ENCODE data around the gene PIP5K1C. TPM values are rescaled to one million over a fixed set of nuclear protein-coding genes. Genes with fewer than 3 reads are reported as not detected.

The PIP5K1C gene
- total RNA-seq, 1 experiment from 2014 or later = 26.9 TPM

- no peak for DNase-seq (ENCODE audit: low read depth, low spot score)
- ChIA-PET POLR2A (no interaction called here), RAD21 (ENCODE audit: low non-redundant PET in 1 of 2, low total read pairs in 2 of 2, uncharacterized antibody in 2 of 2, unreplicated experiment in 2 of 2) (no interaction called here), CTCF (no interaction called here)
- Histone ChIP-seq H3K4me2 (ENCODE audit: low read length) (no peak overlapping the region), H3K36me3 (ENCODE audit: control insufficient read depth in 1 of 2, insufficient read depth in 2 of 2, low read length in 2 of 2) (no peaks in the 10 kb centered on the region), H2AFZ (ENCODE audit: low read depth, low read length, poor library complexity, severe bottlenecking) (no peak overlapping the region), H3K4me1 (ENCODE audit: control insufficient read depth in 1 of 2, insufficient read depth in 2 of 2, low read length in 2 of 2) (peaks cover 0 to 7% of the 10 kb centered on the region in 2 experiments; a peak in 2 of 4 replicates), H3K9me2 (ENCODE audit: insufficient read depth) (no peaks in the 10 kb centered on the region), H3K79me2 (ENCODE audit: insufficient read depth, low read length) (peaks cover 2% of the 10 kb centered on the region; the same call in 1 of the 2 replicates), H3K27ac (ENCODE audit: low read depth, low read length) (no peak overlapping the region), H3K9ac (ENCODE audit: low read length) (no peak overlapping the region), H3K9me3 (ENCODE audit: control insufficient read depth in 1 of 2, insufficient read depth in 1 of 2, low read depth in 1 of 2, low read length in 2 of 2) (no peaks in the 10 kb centered on the region), H3K27me3 (ENCODE audit: insufficient read depth, low read length) (no peaks in the 10 kb centered on the region), H4K20me1 (ENCODE audit: insufficient read depth) (no peaks in the 10 kb centered on the region), H3K4me3 (replicated peaks in 1 of 2; ENCODE audit: low read depth in 1 of 2, low read length in 2 of 2) (no peak overlapping the region)
- BruUV-seq (replicated peaks) = no TSS peak
- TF ChIP-seq REST (IDR thresholded peaks at IDR 0.05; ENCODE audit: low read depth) = no peak
- TF ChIP-seq CEBPB (IDR thresholded peaks at IDR 0.05; ENCODE audit: low read depth) = no peak
- no peak for TF ChIP-seq SP1 (IDR thresholded peaks at IDR 0.05; ENCODE audit: low read depth)
- TF ChIP-seq ELF1 (IDR thresholded peaks at IDR 0.05; ENCODE audit: borderline replicate concordance, low read depth) = no peak
- TF ChIP-seq FOSL1 (IDR thresholded peaks at IDR 0.05; ENCODE audit: low read depth) = no peak
- TF ChIP-seq EGR1 (IDR thresholded peaks at IDR 0.05; ENCODE audit: low read depth) = no peak
- no peak for TF ChIP-seq EZH2 (IDR thresholded peaks at IDR 0.05)
- intact Hi-C loops (cut with micrococcal nuclease) = no loop called here
- no peak for ATAC-seq
Measured at GRCh38 chr19:3679581-3679980, 20.7 kb downstream of the PIP5K1C start.

- no TSS peak for BruUV-seq (replicated peaks)
- ChIA-PET POLR2A (no interaction called here), RAD21 (ENCODE audit: low non-redundant PET in 1 of 2, low total read pairs in 2 of 2, uncharacterized antibody in 2 of 2, unreplicated experiment in 2 of 2) (no interaction called here), CTCF (no interaction called here)
- TF ChIP-seq CBX3 (IDR thresholded peaks at IDR 0.05; ENCODE audit: low read depth) (no peak), POLR2AphosphoS5 (IDR thresholded peaks at IDR 0.05; ENCODE audit: low read depth, low read length) (no peak), CTCF (IDR thresholded peaks at IDR 0.05 in 2 of 3, conservative IDR thresholded peaks at IDR 0.05 in 1 of 3; ENCODE audit: borderline replicate concordance in 1 of 3, insufficient read depth in 1 of 3, low read depth in 2 of 3, low read length in 2 of 3) (no peak), FOSL1 (IDR thresholded peaks at IDR 0.05; ENCODE audit: low read depth) (no peak), ELF1 (IDR thresholded peaks at IDR 0.05; ENCODE audit: borderline replicate concordance, low read depth) (no peak), EZH2phosphoT487 (IDR thresholded peaks at IDR 0.05; ENCODE audit: borderline replicate concordance) (no peak), SIN3A (IDR thresholded peaks at IDR 0.05; ENCODE audit: low read depth) (no peak), SP1 (IDR thresholded peaks at IDR 0.05; ENCODE audit: low read depth) (no peak), ATF3 (IDR thresholded peaks at IDR 0.05) (no peak), TCF7L2 (IDR thresholded peaks at IDR 0.05; ENCODE audit: borderline replicate concordance, extremely low read depth, insufficient read depth, insufficient read length) (no peak)
- no peaks in the 10 kb centered on the region for H4K20me1 ChIP-seq (ENCODE audit: insufficient read depth)
- no peak overlapping the region for H3K4me3 ChIP-seq (replicated peaks in 1 of 2; ENCODE audit: low read depth in 1 of 2, low read length in 2 of 2)
- H3K79me2 ChIP-seq (ENCODE audit: insufficient read depth, low read length) = no peaks in the 10 kb centered on the region; the same call in 1 of the 2 replicates
- no peaks in the 10 kb centered on the region for H3K27me3 ChIP-seq (ENCODE audit: insufficient read depth, low read length)
- H3K27ac ChIP-seq (ENCODE audit: low read depth, low read length) = no peak overlapping the region
- H3K9ac ChIP-seq (ENCODE audit: low read length) = no peak overlapping the region
- DNase-seq (ENCODE audit: low read depth, low spot score) (no peak), ATAC-seq (no peak)
- H3K4me2 ChIP-seq (ENCODE audit: low read length) = no peak overlapping the region
- intact Hi-C loops (cut with micrococcal nuclease) = no loop called here
- H2AFZ ChIP-seq (ENCODE audit: low read depth, low read length, poor library complexity, severe bottlenecking) = no peak overlapping the region
- H3K36me3 ChIP-seq (ENCODE audit: control insufficient read depth in 1 of 2, insufficient read depth in 2 of 2, low read length in 2 of 2) = no peaks in the 10 kb centered on the region
- no peaks in the 10 kb centered on the region for H3K9me3 ChIP-seq (ENCODE audit: control insufficient read depth in 1 of 2, insufficient read depth in 1 of 2, low read depth in 1 of 2, low read length in 2 of 2)
- peaks cover 0 to 3% of the 10 kb centered on the region in 2 experiments; a peak in 2 of 4 replicates for H3K4me1 ChIP-seq (ENCODE audit: control insufficient read depth in 1 of 2, insufficient read depth in 2 of 2, low read length in 2 of 2)
- no peaks in the 10 kb centered on the region for H3K9me2 ChIP-seq (ENCODE audit: insufficient read depth)
Measured at GRCh38 chr19:3679138-3679537, 21.1 kb downstream of the PIP5K1C start.
